GM21447 (cell line): ENCODE results near the gene AQP7.
"Not testable (repeated sequence)": the region's sequence is repeated elsewhere in the genome, so short reads cannot be mapped to it uniquely, and the experiment has no call there.

ENCODE experiments used
- ATAC-seq: cut with Tn5 transposase; IDR thresholded peaks from one replicate; pipeline ENCODE4 v1.9.1; 2021; ENCODE audit not compliant: unreplicated experiment

AQP7 gene

GRCh38 chr9:33399047-33399446 lies 3.3 kb downstream of the AQP7 start:
- not testable (repeated sequence) for ATAC-seq

GRCh38 chr9:33397801-33398200 lies 4.6 kb downstream of the AQP7 start:
- not testable (repeated sequence) for ATAC-seq

GRCh38 chr9:33395159-33395879 lies 7.0 kb downstream of the AQP7 start:
- not testable (repeated sequence) for ATAC-seq

GRCh38 chr9:33393986-33394385 lies 8.4 kb downstream of the AQP7 start:
- not testable (repeated sequence) for ATAC-seq

DNA sequence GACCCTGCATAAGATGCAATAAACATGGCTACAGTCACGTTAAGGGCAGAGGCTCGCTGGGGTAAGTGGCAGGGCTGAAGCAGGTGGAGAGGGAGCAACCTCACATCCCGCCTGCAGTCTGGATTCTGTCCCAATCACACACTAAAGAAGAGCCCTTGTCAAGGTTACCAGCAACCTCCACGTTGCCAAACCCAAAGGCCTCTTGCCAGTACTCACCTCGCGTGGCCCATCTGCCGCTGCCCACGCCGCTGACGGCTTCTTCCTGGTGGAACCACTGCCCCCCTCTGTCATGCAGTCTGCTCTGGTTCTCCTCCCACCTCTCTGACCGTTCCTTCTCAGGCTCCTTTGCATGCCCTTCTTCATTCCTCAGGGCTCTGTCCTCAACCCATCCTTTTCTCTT lies 8.8 kb downstream of the AQP7 start:
- ATAC-seq: no peak

DNA sequence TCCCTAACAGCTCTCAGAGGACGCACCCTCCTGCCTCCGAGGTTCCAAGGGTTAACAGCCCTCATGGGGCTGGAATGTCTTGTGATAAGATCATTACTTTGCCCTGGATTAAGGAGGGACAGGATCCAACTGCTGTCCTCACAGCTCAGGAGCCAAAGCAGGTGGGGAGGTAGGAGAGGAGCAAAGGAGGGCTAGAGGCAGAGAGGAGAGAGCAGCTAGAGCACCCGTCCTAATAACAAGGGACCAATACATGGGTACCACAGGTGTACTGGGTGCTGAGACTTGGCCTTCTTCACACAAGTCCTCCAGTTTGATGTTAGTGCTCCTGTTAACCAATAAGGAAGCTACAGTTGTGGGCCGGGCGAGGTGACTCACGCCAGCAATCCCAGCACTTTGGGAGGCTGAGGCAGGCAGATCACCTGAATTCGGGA lies 9.8 kb downstream of the AQP7 start:
- not testable (repeated sequence) for ATAC-seq

GRCh38 chr9:33391111-33391771 lies 11.1 kb downstream of the AQP7 start:
- ATAC-seq: not testable (repeated sequence)

GRCh38 chr9:33388110-33388994 lies 14.0 kb downstream of the AQP7 start:
- ATAC-seq: no peak

- ATAC-seq: not testable (repeated sequence)
Observed at GRCh38 chr9:33386998-33387397, 15.4 kb downstream of the AQP7 start.

DNA sequence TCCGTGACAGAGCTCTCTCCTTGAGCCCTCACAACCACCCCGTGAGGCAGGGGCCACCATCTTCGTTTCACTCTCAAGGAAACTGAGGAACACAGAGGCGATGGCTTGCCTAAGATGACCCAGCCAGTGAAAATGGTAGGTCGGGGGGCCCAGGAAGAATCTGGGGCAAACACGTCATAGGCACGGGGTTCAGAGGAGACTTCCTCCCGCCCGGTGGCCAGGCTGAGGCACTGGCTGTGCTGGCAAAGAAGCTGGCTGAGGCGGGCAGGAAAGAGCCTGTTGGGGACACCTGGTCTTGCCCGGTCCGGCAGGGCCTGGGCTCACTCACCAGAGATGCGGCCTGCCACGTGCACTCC lies 15.7 kb downstream of the AQP7 start:
- not testable (repeated sequence) for ATAC-seq

DNA sequence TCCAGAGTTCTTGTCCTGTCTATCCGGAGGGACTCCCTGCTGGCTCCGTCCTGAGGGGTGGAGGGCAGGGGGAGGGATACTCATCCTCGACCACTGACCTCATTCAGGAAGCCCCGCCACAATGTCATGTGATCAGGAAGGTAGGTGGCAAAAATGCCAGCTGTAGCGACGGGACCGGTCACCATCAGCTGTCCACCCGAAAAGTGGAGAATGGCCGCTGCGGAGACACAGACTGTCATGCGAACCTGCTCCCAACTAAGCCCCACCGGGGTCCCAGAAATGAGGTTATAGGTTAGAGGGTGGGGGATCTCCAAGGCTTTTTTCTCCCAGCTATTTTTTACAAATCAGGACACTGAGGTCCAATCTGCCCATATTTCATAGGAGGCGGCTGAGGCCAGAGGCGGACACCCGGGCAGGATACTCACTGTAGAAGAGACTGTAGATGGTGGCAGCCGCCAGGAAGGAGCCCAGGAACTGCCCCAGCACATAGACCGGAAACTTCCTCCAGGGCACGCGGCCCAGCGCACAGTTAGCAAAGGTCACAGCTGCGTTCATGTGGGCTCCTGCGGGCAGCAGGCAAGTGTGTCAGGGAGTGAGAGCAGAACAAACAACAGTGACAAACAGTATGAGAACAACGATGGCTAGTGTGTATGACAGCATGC lies 16.3 kb downstream of the AQP7 start:
- not testable (repeated sequence) for ATAC-seq

- not testable (repeated sequence) for ATAC-seq
Observed at GRCh38 chr9:33385536-33385935, 16.8 kb downstream of the AQP7 start.

DNA sequence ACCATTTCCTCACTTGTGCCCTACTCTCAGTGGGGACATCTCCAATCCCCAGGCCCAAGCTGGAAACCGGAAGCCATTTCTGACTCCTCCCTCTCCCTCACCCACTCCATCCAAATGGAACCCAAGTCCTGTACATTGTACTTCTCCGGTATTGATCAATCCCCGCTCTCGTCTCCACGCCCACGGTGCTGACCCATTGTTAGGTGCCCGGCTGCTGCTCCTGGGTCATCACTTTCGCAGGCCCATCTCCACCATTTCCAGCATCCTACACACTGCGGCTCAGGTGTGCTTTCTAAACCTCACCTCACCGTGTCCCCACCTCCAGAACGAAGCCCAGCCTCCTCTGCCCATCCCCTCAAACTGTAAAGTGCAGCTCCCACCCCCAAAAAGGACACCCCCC lies 19.0 kb downstream of the AQP7 start:
- ATAC-seq: not testable (repeated sequence)

DNA sequence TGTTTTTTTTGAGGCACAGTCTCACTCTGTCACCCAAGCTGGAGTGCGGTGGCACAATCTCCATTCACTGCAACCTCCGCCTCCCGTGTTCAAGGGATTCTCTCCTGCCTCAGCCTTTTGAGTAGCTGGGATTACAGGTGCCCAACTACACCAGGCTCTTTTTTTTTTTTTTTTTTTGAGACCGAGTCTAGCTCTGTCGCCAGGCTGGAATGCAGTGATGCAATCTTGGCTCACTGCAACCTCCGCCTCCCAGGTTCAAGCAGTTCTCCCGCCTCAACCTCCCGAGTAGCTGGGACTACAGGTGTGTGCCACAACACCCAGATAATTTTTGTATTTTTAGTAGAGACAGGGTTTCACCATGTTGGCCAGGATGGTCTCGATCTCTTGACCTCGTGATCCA lies 20.0 kb downstream of the AQP7 start:
- ATAC-seq: not testable (repeated sequence)

DNA sequence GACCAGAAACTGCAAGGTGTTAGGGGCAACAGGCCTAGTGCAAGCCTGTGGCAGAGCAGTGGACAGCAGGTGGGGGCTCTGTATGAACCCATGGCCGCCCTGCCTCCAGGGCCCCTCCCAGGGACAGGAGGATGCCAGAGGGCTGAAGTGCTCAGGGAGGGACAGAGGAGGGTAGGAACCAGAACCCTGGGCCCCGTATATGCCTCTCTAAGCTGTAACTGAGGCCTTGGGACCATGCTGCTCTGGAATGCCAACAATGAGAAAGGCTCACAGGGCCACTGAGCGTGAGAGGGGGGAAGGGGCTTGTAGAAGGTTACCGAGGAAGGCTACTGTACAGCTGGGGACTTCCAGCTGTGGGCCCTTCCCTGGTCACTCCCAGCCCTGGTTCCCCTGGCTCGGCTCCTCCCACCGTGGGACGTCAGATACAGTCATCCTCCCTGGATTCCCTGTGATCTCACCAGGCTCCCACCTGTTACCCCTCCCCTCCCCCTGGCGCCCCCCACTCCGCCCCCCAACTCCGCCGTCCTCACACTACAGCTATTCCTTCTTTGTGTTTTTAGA lies 21.1 kb downstream of the AQP7 start:
- no peak for ATAC-seq

GRCh38 chr9:33380390-33381094 lies 21.8 kb downstream of the AQP7 start:
- ATAC-seq: no peak

- ATAC-seq: no peak
Observed at GRCh38 chr9:33379666-33380389, 22.5 kb downstream of the AQP7 start.

DNA sequence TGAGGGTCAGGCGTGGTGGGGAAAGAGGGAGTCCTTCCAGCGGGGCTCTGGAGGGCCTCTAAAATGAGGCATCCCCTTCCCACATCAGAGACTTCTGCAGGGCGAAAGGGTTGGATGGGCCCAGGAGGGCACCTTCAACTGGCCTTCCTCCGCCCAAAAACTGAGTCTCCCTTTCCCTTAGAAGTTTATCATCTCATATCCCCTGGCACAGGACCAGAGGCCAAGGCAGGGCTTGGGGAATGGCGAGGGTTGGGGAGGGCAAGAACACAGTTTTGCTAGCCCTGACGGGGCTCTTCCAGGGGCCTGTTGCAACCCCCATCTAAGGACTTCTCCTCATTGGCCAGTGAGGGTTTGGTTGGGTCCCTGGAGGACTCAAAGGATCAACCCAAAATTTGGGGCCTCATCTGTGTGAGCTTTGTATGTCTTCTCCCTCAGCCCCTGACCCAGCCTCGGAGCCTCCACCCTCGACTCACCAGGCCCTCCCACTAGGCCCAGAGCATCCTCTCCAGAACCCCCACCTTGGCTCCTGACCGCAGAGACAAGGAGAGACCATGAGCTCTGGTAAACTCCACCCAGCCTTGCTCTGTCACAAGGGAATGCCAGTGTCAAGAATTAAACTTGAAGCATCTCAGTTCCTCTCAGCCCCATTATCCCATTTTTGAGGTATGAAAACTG lies 24.1 kb downstream of the AQP7 start:
- ATAC-seq: no peak
